K562 (cell line): Measurements from ENCODE around the gene CEP76. TPM values are rescaled to one million over a fixed set of nuclear protein-coding genes. Genes with fewer than 3 reads are reported as not detected.

Source experiments
- ARID1B ChIP-seq: fragments of 450-650 bp; IDR thresholded peaks from 2 replicates; pipeline ENCODE4 v1.6.1; 2016; ENCODE audit warnings: antibody characterized with exemption, mild to moderate bottlenecking, inconsistent platforms
- ATF7 ChIP-seq: fragments of 450-650 bp; IDR thresholded peaks from 2 replicates; pipeline ENCODE4 v1.7.1; 2014; ENCODE audit warnings: mild to moderate bottlenecking, moderate library complexity
- C11orf30 ChIP-seq: fragments of 450-650 bp; IDR thresholded peaks from 2 replicates; pipeline ENCODE4 v1.6.1; 2016; ENCODE audit warnings: low read depth, mild to moderate bottlenecking
- CHAMP1 ChIP-seq: fragments of 450-650 bp; IDR thresholded peaks from 2 replicates; pipeline ENCODE4 v1.6.1; 2016; ENCODE audit warnings: mild to moderate bottlenecking
- DIDO1 ChIP-seq: fragments of 450-650 bp; IDR thresholded peaks from 2 replicates; pipeline ENCODE4 v1.6.1; 2016; ENCODE audit warnings: low read depth, missing biosample characterization, missing genetic modification characterization
- DPF2 ChIP-seq: fragments of 450-650 bp; IDR thresholded peaks from 2 replicates; pipeline ENCODE4 v1.6.1; 2016
- EGR1 ChIP-seq: fragments of 450-650 bp; conservative IDR thresholded peaks from 2 replicates; pipeline ENCODE4 v1.6.1; 2017; ENCODE audit warnings: mild to moderate bottlenecking
- FOXA3 ChIP-seq, 2 experiments: fragments of 450-650 bp in 1 of 2; sonication (generic) in 1 of 2; formaldehyde crosslinking; IDR thresholded peaks in 1 of 2; conservative IDR thresholded peaks in 1 of 2; 2 replicates each; pipeline versions ENCODE4 v1.4.0 to v1.8.0; 2020 to 2022; ENCODE audit warnings: mild to moderate bottlenecking in 2 of 2, missing genetic modification reagents in 1 of 2
- HIVEP1 ChIP-seq: fragments of 250-450 bp; sonication (Bioruptor Pico); IDR thresholded peaks from 2 replicates; pipeline ENCODE4 v1.4.0; 2020; ENCODE audit warnings: mild to moderate bottlenecking
- HMG20B ChIP-seq: fragments of 250-450 bp; sonication (Bioruptor Pico); IDR thresholded peaks from 2 replicates; pipeline ENCODE4 v1.5.0; 2021; ENCODE audit warnings: mild to moderate bottlenecking
- LEF1 ChIP-seq: fragments of 450-650 bp; IDR thresholded peaks from 2 replicates; pipeline ENCODE4 v1.6.1; 2016; ENCODE audit warnings: mild to moderate bottlenecking
- MED1 ChIP-seq: sonication (generic); formaldehyde crosslinking; IDR thresholded peaks from 2 replicates; pipeline ENCODE4 v1.8.1; 2023; ENCODE audit warnings: missing genetic modification reagents, borderline replicate concordance
- NR2C2 ChIP-seq, 2 experiments: fragments of 200-800 bp in 1 of 2; sonication (Bioruptor generic) in 1 of 2; sonication (generic) in 1 of 2; formaldehyde crosslinking in 1 of 2; IDR thresholded peaks; 2 replicates each; pipeline versions ENCODE4 v1.6.1 to v1.8.0; 2016 to 2022; ENCODE audit warnings: mild to moderate bottlenecking in 1 of 2, missing compliant biosample characterization in 1 of 2, missing genetic modification characterization in 1 of 2, missing genetic modification reagents in 1 of 2
- PHTF2 ChIP-seq: fragments of 250-450 bp; sonication (Bioruptor Pico); IDR thresholded peaks from 2 replicates; pipeline ENCODE4 v1.5.0; 2021; ENCODE audit warnings: mild to moderate bottlenecking
- POLR2H ChIP-seq: IDR thresholded peaks from 2 replicates; pipeline ENCODE4 v1.6.1; 2016; ENCODE audit warnings: missing genetic modification characterization, low read depth, mild to moderate bottlenecking, control low read depth, missing compliant biosample characterization, moderate library complexity
- RAD51 ChIP-seq: fragments of 450-650 bp; IDR thresholded peaks from 2 replicates; pipeline ENCODE4 v1.7.1; 2016; ENCODE audit warnings: low read depth, mild to moderate bottlenecking, borderline replicate concordance
- RB1 ChIP-seq: fragments of 450-650 bp; IDR thresholded peaks from 2 replicates; pipeline ENCODE4 v1.6.1; 2017; ENCODE audit warnings: low read depth, mild to moderate bottlenecking
- RCOR1 ChIP-seq, 2 experiments: IDR thresholded peaks; 2 replicates each; pipeline ENCODE4 v1.6.1; 2012; ENCODE audit warnings: low read depth in 2 of 2, low read length in 2 of 2, borderline replicate concordance in 1 of 2, improper control_type of control experiment in 1 of 2
- TAL1 ChIP-seq: fragments of 450-650 bp; IDR thresholded peaks from 2 replicates; pipeline ENCODE4 v1.6.1; 2016; ENCODE audit warnings: mild to moderate bottlenecking
- TBL1XR1 ChIP-seq, 2 experiments: IDR thresholded peaks; 2 replicates each; pipeline ENCODE4 v1.6.1; 2012; ENCODE audit warnings: improper control_type of control experiment in 2 of 2, low read length in 2 of 2, mild to moderate bottlenecking in 1 of 2
- TBP ChIP-seq: optimal IDR thresholded peaks from 2 replicates; pipeline ENCODE3; 2011; ENCODE audit warnings: low read depth, low read length, improper control_type of control experiment
- TCF3 ChIP-seq: sonication (generic); formaldehyde crosslinking; IDR thresholded peaks from 2 replicates; pipeline ENCODE4 v1.4.0; 2020; ENCODE audit warnings: mild to moderate bottlenecking, missing genetic modification reagents
- THAP12 ChIP-seq: fragments of 250-450 bp; sonication (Bioruptor Pico); IDR thresholded peaks from 2 replicates; pipeline ENCODE4 v1.9.0; 2021; ENCODE audit warnings: mild to moderate bottlenecking, inconsistent platforms
- ZFP36 ChIP-seq: fragments of 150-350 bp; IDR thresholded peaks from 2 replicates; pipeline ENCODE4 v1.6.1; 2018; ENCODE audit warnings: low read length, low read depth; ENCODE audit not compliant: partially characterized antibody
- ZFX ChIP-seq: sonication (generic); formaldehyde crosslinking; IDR thresholded peaks from 2 replicates; pipeline ENCODE4 v1.8.0; 2022; ENCODE audit warnings: mild to moderate bottlenecking, missing genetic modification reagents, moderate library complexity
- ZNF174 ChIP-seq: fragments of 250-450 bp; sonication (Bioruptor Pico); IDR thresholded peaks from 2 replicates; pipeline ENCODE4 v1.4.0; 2020; ENCODE audit warnings: mild to moderate bottlenecking
- ZNF239 ChIP-seq: fragments of 250-450 bp; sonication (Bioruptor Pico); IDR thresholded peaks from 2 replicates; pipeline ENCODE4 v1.4.0; 2020; ENCODE audit warnings: mild to moderate bottlenecking
- ZSCAN32 ChIP-seq: fragments of 450-650 bp; formaldehyde crosslinking; IDR thresholded peaks from 2 replicates; pipeline ENCODE4 v1.4.0; 2020; ENCODE audit warnings: mild to moderate bottlenecking, moderate library complexity
- polyA plus RNA-seq, 8 experiments: library from polyadenylated mRNA; depleted of rRNA in 4 of 8; stranded (reverse) in 5 of 8; unstranded in 3 of 8; fragments of >200 nt; fragmentation: Nextera tagmentation in 2 of 8; fragmentation: Illumina TruSeq in 1 of 8; extraction: Ambion mirVana in 2 of 8; extraction: Trizol in 1 of 8; gene quantifications; 2 replicates each; pipeline versions ENCODE4 v1.2.1 to v1.2.3, GENCODE V29; 2011 to 2014; ENCODE audit warnings: inconsistent platforms in 1 of 8, missing spikeins in 1 of 8
- total RNA-seq, 7 experiments: library from RNA; depleted of rRNA in 6 of 7; stranded (reverse); fragments of >200 nt in 6 of 7; fragmentation: Illumina TruSeq in 2 of 7; extraction: Trizol in 2 of 7; gene quantifications; 2 replicates each; pipeline versions ENCODE4 v1.2.1 to v1.2.3, GENCODE V29; 2011 to 2021; ENCODE audit warnings: low replicate concordance in 1 of 7

The CEP76 gene
- total and polyA plus RNA-seq, 9 of the 15 experiments (the other 6 are each of a cell fraction or from before 2014, with no cell fraction given): 5.3 to 27.3 (median 19.3) TPM

DNA sequence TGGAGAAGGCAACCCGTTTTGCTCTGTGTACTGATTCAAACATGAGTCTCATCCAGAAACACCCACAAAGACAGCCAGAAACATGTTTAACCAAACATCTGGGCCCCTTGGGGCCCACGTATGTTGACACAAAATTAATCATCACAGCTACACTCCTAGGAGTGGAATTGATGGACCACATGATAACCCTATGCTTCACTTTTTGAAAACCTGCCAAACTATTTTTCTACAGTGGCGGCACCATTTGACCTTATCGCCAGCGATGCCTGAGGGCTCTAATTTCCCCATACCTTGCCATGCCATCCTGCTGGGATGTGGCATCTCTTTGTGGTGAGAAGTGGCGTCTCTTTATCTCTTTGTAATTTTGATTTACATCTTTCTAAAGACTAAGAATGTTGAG is 38.8 kb upstream of the CEP76 start (continued):
- TF ChIP-seq DIDO1 (tag): no peak
- TF ChIP-seq HIVEP1: no peak
- TF ChIP-seq ZNF239 (CRISPR knock-in tag): no peak
- TF ChIP-seq TBP: no peak
- no peak for TF ChIP-seq ZFX (CRISPR knock-in tag)
- TF ChIP-seq RCOR1 (IDR thresholded peaks at IDR 0.05; ENCODE audit: borderline replicate concordance in 1 of 2, low read depth in 2 of 2, low read length in 2 of 2): peak in 1 of 2 experiments; percentile 18; a peak in 1 of 4 replicates
- TF ChIP-seq CHAMP1: no peak
- no peak for TF ChIP-seq POLR2H (tag)
- no peak for TF ChIP-seq RAD51
- 0 out of 2 replicates have a peak, but pooled peaks have one; percentile 48 for TF ChIP-seq EGR1
- peak; percentile 68 for TF ChIP-seq ARID1B
- no peak for TF ChIP-seq ZNF174 (CRISPR knock-in tag)
- peak; percentile 8 for TF ChIP-seq ZFP36
- TF ChIP-seq LEF1: peak; percentile 64; the same call in 1 of the 2 replicates
- 0 out of 2 replicates have a peak, but pooled peaks have one; percentile 17 for TF ChIP-seq TCF3 (CRISPR knock-in tag)
- TF ChIP-seq FOXA3 (CRISPR knock-in tag; conservative IDR thresholded peaks at IDR 0.05 in 1 of 2, IDR thresholded peaks at IDR 0.05 in 1 of 2): 0 out of 4 replicates have a peak, but pooled peaks of 1 of the 2 experiments have one; percentile 31
- TF ChIP-seq ATF7: no peak
- TF ChIP-seq PHTF2: no peak
- TF ChIP-seq RB1: no peak
- no peak for TF ChIP-seq HMG20B
- peak; percentile 54 for TF ChIP-seq DPF2
- no peak for TF ChIP-seq THAP12 (CRISPR knock-in tag)
- peak; percentile 91 for TF ChIP-seq ZSCAN32
- TF ChIP-seq C11orf30: no peak
- no peak for TF ChIP-seq MED1 (CRISPR knock-in tag)
- TF ChIP-seq NR2C2 (CRISPR knock-in tag; IDR thresholded peaks at IDR 0.05): no peak
- TF ChIP-seq NR2C2 (tag; IDR thresholded peaks at IDR 0.05): peak; percentile 32; the same call in 1 of the 2 replicates
- TF ChIP-seq TBL1XR1 (IDR thresholded peaks at IDR 0.05; ENCODE audit: low read length in 2 of 2): 0 out of 4 replicates have a peak, but pooled peaks of 1 of the 2 experiments have one; percentile 38
- 0 out of 2 replicates have a peak, but pooled peaks have one; percentile 19 for TF ChIP-seq TAL1
